ENCODE measurements around the gene TCF3. TPM values are rescaled to one million over a fixed set of nuclear protein-coding genes. Genes with fewer than 3 reads are reported as not detected.
"Not testable (repeated sequence)": the region's sequence is repeated elsewhere in the genome, so short reads cannot be mapped to it uniquely, and the experiment has no call there.

Gene TCF3
- total RNA-seq (2014; rRNA removed; shearing (Covaris generic)), result 60.9 and 62.7 TPM in 2 replicates

GRCh38 chr19:1652471-1653299, at the start of gene TCF3:
Gene TCF3 (minus strand): TSS chr19:1652615. CDS start chr19:1650248, 2,367 bp downstream.
- DNase-seq (ENCODE audit: low read depth), result peak; percentile 97

GRCh38 chr19:1700733-1701663, 48.6 kb upstream of the TCF3 start:
- no peak for DNase-seq (ENCODE audit: low read depth)

DNA sequence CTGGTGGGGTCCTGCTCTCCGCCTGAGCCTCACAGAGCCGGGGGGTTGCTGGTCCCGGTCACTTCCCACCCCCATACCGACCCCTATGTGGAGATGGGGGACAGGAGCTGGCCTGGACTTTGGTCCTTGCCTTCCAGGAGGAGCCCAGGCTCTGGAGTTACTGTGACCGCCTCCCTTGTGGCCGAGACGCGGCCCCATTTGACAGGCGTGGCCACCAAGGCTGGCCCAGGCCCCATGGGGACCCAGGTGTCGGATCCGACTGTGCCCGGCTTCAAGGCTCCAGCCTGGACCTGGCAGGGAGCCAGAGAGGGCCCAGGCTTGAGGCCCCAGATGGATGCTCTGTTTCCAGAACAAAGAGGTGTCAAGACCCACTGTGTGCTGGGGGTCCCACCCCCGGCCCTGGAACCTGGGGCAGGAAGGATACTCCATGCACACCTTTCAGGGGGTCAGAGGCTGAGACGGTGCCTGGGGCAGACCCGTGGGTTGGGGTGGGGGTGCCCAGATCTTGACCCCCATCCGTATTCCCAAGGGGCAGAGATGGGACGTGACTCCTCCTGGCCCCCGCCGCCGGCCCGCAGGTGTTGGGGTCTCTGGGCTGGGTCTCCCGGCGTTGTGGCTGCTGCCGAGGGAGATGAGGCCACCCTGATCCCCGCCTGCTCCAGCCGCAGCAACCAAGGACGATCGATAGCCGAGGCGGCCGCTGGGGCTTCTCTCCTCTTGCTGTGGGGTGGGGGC, 47.8 kb upstream of the TCF3 start:
- no peak for DNase-seq (ENCODE audit: low read depth)

DNA sequence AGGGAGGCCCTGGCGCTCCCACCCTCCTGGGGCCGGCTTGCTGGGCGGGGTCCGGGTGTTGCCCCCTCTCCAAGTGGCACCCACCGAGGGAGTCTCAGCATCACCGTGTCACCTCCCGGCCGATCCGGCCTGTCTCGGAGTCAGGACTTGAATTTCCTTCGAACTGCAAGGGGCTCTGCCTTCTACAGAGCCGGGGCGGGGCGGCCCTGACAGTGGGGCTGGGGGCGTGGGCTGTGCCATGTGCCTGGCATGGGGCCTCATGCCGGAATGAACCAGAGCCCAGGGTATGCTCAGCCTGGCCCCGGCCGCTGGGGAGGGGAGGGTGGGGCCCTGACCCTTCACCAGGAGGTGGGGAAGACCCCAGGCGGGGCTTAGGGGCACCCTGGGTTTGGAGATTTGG, 47.0 kb upstream of the TCF3 start:
- no peak for DNase-seq (ENCODE audit: low read depth)

DNA sequence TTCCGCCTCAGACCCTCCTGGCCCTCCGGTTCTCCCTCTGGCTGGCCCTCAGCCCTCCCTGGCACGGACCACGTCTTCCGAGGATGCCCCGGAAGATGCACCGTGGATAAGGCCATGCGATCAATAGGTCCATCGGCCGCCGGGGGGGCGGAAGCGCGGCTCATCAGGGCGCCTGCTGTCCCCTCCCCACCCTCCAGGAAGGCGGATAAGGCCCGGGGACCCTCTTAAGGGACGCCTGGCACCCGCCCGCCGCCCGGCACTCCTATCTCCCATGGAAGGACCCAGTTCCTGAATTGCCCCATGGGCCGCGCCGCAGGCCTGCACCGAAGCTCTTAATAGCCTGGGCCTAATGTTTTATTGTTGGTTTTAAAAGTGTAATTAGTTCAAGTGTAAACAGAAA, 46.2 kb upstream of the TCF3 start:
- no peak for DNase-seq (ENCODE audit: low read depth)

DNA sequence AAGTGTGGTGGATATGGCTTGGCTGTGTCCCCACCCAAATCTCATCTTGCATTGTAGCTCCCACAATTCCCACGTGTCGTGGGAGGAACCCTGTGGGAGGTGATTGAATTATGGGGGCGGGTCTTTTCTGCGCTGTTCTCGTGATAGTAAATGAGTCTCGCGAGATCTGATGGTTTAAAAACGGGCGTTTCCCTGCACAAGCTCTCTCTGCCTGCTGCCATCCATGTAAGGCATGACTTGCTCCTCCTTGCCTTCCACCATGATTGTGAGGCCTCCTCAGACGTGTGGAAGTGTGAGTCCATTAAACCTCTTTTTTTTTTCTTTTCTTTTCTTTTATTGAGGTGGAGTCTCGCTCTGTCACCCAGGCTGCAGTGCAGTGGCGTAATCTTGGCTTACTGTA, 43.1 kb upstream of the TCF3 start:
- not testable (repeated sequence) for DNase-seq (ENCODE audit: low read depth)

DNA sequence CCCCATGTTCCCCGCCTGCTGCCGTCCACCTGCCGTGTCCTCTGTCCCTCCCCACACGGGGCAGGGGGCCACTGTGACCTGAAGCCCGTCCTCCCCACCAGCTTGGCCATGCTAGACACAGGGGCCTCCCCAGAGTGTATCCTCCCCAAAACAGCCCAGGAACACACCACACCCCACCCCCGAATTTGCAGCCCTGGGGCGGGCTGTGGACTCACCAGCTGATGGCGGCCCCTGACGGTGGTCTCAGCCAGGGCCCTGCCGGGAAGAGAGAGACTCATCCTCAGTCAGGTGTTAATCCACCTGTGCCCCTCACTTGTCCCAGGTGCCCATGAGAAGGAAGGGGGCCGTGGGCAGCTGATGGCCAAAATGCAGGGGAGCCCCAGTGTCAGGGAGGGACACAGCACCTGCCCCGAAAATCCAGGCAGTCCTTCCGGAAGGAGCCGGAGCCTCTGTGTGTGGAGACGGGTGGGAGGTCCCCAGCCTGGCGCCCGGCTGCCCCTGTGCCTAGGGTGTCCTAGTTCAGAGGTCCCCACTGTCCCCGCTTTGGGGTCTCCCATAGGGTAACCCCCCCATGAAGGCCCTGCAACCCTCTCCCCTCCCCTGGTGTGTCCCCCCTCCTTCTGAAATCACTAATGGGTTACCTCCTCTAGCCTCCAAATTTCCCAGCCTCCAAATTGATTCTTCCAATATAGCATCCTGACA, 39.3 kb upstream of the TCF3 start:
- no peak for DNase-seq (ENCODE audit: low read depth)

GRCh38 chr19:1690699-1691307, 38.4 kb upstream of the TCF3 start:
- DNase-seq (ENCODE audit: low read depth), result peak; percentile 33

GRCh38 chr19:1685785-1686184, 33.4 kb upstream of the TCF3 start:
- not testable (repeated sequence) for DNase-seq (ENCODE audit: low read depth)

DNA sequence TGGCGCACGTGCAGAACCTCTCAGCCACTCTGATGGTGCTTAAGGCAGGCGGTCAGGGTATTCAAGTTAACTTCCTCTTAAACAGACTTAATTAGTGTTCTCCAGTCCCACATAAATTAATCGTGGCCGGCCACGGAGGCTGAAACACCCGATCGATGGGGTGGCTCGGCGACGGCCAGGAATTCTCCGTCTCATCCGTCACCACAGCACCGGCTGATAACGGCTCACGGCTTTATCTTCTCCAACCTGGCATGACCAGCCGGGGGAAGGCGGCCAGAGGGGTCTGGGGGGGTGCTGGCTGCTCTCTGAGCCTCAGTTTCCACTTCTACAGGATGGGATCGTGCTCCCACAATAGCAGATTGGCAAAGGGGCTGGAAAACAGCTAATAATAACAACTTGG, 32.6 kb upstream of the TCF3 start:
- DNase-seq (ENCODE audit: low read depth), result no peak

GRCh38 chr19:1684573-1684912, 32.1 kb upstream of the TCF3 start:
- no peak for DNase-seq (ENCODE audit: low read depth)

- DNase-seq (ENCODE audit: low read depth), result no peak
These were observed 31.6 kb upstream of the TCF3 start for GRCh38 chr19:1683869-1684572.

DNA sequence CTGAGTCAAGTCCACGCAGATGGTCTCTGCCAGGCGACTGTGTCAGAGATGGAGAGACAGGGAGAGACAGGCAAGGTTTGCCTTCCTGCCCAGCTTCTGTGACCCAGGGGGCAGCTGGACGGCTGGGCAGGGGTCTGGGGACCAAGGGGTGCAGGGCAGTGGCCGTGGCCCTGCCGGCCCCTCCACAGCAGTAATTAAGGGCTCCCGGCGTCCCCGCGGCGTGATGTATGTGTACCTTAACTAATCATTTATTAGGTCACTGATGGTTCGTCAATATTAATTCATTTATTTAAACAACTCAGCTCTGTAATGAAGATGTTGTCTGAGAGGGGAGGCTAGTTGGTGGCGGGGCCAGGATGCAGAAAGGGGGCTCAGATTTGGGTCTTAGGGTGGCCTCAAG, 28.6 kb upstream of the TCF3 start:
- no peak for DNase-seq (ENCODE audit: low read depth)

- no peak for DNase-seq (ENCODE audit: low read depth)
These were observed 25.7 kb upstream of the TCF3 start for GRCh38 chr19:1678073-1678472.

- DNase-seq (ENCODE audit: low read depth), result no peak
These were observed 24.2 kb upstream of the TCF3 start for GRCh38 chr19:1676351-1677266.

GRCh38 chr19:1675633-1676350, 23.4 kb upstream of the TCF3 start:
- DNase-seq (ENCODE audit: low read depth), result no peak

GRCh38 chr19:1674293-1674679, 21.9 kb upstream of the TCF3 start:
- no peak for DNase-seq (ENCODE audit: low read depth)

GRCh38 chr19:1673645-1674292, 21.4 kb upstream of the TCF3 start:
- no peak for DNase-seq (ENCODE audit: low read depth)

All from RPMI7951 (cell line).